Neural progenitor cell (in vitro differentiated cells): ENCODE data around the gene CFAP299.

ENCODE experiments used
- CTCF ChIP-seq: fragments of 200-600 bp; sonication (generic); IDR thresholded peaks from 2 replicates; pipeline ENCODE4 v1.5.1; 2017; ENCODE audit warnings: antibody characterized with exemption, mild to moderate bottlenecking
- EZH2 ChIP-seq: fragments of 200-600 bp; sonication (generic); IDR thresholded peaks from 2 replicates; pipeline ENCODE4 v1.6.1; 2017; ENCODE audit warnings: antibody characterized with exemption, mild to moderate bottlenecking, moderate library complexity
- EZH2phosphoT487 ChIP-seq: fragments of 200-600 bp; sonication (generic); IDR thresholded peaks from 2 replicates; pipeline ENCODE4 v1.6.1; 2017; ENCODE audit warnings: antibody characterized with exemption

- TF ChIP-seq CTCF (no peak), EZH2 (no peak), EZH2phosphoT487 (no peak)
Measured at GRCh38 chr4:80452055-80452454, 116.5 kb downstream of the CFAP299 start.
